CD14-positive monocyte (primary cell): ENCODE data around the gene TEX10. TPM values are rescaled to one million over a fixed set of nuclear protein-coding genes. Genes with fewer than 3 reads are reported as not detected.

Experiments
- DNase-seq, 3 donors: peaks; one replicate each; pipeline ENCODE4 v3.0.0-alpha.2; 2011 to 2022
- H2AFZ ChIP-seq: 2 replicates; pipeline ENCODE4 v1.6.0; 2012; ENCODE audit warnings: mild to moderate bottlenecking, low read depth, low read length, inconsistent platforms; ENCODE audit not compliant: insufficient read depth, poor library complexity, severe bottlenecking
- H3K27ac ChIP-seq, 2 donors: 1 replicate in 1 of 2; 2 replicates in 1 of 2; pipeline ENCODE4 v1.5.1; 2012 to 2013; ENCODE audit warnings: low read length in 2 of 2, control low read depth in 1 of 2, inconsistent platforms in 1 of 2, low read depth in 1 of 2, mild to moderate bottlenecking in 1 of 2
- H3K27me3 ChIP-seq, 2 donors: one replicate each; pipeline versions ENCODE4 v1.6.0 to v1.6.1; 2011 to 2013; ENCODE audit warnings: low read length in 2 of 2; ENCODE audit not compliant: control insufficient read depth in 2 of 2, insufficient read depth in 2 of 2
- H3K36me3 ChIP-seq, 2 donors: replicated peaks in 1 of 2; 1 replicate in 1 of 2; 2 replicates in 1 of 2; pipeline versions ENCODE4 v1.5.1 to v1.6.1; 2012 to 2013; ENCODE audit warnings: low read length in 2 of 2, control low read depth in 1 of 2, inconsistent platforms in 1 of 2, mild to moderate bottlenecking in 1 of 2; ENCODE audit not compliant: insufficient read depth in 2 of 2, control insufficient read depth in 1 of 2
- H3K4me1 ChIP-seq, 2 donors: 1 replicate in 1 of 2; 2 replicates in 1 of 2; pipeline versions ENCODE4 v1.5.1 to v1.6.1; 2012 to 2013; ENCODE audit warnings: low read length in 2 of 2, control low read depth in 1 of 2, inconsistent platforms in 1 of 2, mild to moderate bottlenecking in 1 of 2, moderate library complexity in 1 of 2; ENCODE audit not compliant: insufficient read depth in 2 of 2, control insufficient read depth in 1 of 2
- H3K4me2 ChIP-seq: replicated peaks from 2 replicates; pipeline ENCODE3; 2012; ENCODE audit warnings: low read length, moderate library complexity, mild to moderate bottlenecking; ENCODE audit not compliant: poor library complexity, severe bottlenecking; ENCODE audit errors: extremely low read depth
- H3K4me3 ChIP-seq, 3 experiments: fragments of 200-600 bp in 1 of 3; sonication (generic) in 1 of 3; replicated peaks in 1 of 3; 1 replicate in 2 of 3; 2 replicates in 1 of 3; pipeline ENCODE4 v1.5.1; 2011 to 2013; ENCODE audit warnings: low read length in 3 of 3, mild to moderate bottlenecking in 3 of 3, control low read depth in 2 of 3, low read depth in 2 of 3, inconsistent platforms in 1 of 3, moderate library complexity in 1 of 3
- H3K79me2 ChIP-seq: 2 replicates; pipeline ENCODE4 v1.6.0; 2012; ENCODE audit warnings: mild to moderate bottlenecking, control low read depth, inconsistent platforms, low read length, moderate library complexity; ENCODE audit not compliant: insufficient read depth
- H3K9ac ChIP-seq: 2 replicates; pipeline ENCODE4 v1.6.0; 2017; ENCODE audit warnings: low read length, mild to moderate bottlenecking; ENCODE audit not compliant: insufficient read depth, poor library complexity, severe bottlenecking
- H3K9me3 ChIP-seq, 2 donors: replicated peaks in 1 of 2; 1 replicate in 1 of 2; 2 replicates in 1 of 2; pipeline versions ENCODE4 v1.5.1 to v1.6.1; 2012 to 2013; ENCODE audit warnings: low read length in 2 of 2, control low read depth in 1 of 2; ENCODE audit not compliant: control insufficient read depth in 1 of 2, insufficient read depth in 1 of 2
- H4K20me1 ChIP-seq: 2 replicates; pipeline ENCODE4 v1.6.0; 2012; ENCODE audit warnings: mild to moderate bottlenecking, low read length, control low read depth, moderate library complexity; ENCODE audit not compliant: insufficient read depth
- H3K27ac Mint-ChIP-seq, 7 donors: one replicate each; pipeline ENCODE4 v1.8.0; 2020; ENCODE audit warnings: mild to moderate bottlenecking in 7 of 7, mixed read lengths in 7 of 7, moderate library complexity in 6 of 7, inconsistent platforms in 2 of 7
- H3K27me3 Mint-ChIP-seq, 3 donors: one replicate each; pipeline ENCODE4 v1.8.0; 2021 to 2022; ENCODE audit warnings: low read depth in 3 of 3, mild to moderate bottlenecking in 3 of 3, mixed read lengths in 3 of 3, moderate library complexity in 3 of 3, inconsistent platforms in 1 of 3
- H3K36me3 Mint-ChIP-seq, 2 donors: one replicate each; pipeline ENCODE4 v1.8.0; 2020; ENCODE audit warnings: mixed read lengths in 2 of 2, inconsistent platforms in 1 of 2, mild to moderate bottlenecking in 1 of 2
- H3K4me1 Mint-ChIP-seq: one replicate; pipeline ENCODE4 v1.8.0; 2020; ENCODE audit warnings: mild to moderate bottlenecking, mixed read lengths
- H3K4me3 Mint-ChIP-seq, 2 donors: one replicate each; pipeline ENCODE4 v1.8.0; 2020; ENCODE audit warnings: mild to moderate bottlenecking in 2 of 2, mixed read lengths in 2 of 2, moderate library complexity in 1 of 2
- H3K9me3 Mint-ChIP-seq, 7 donors: one replicate each; pipeline ENCODE4 v1.8.0; 2020 to 2022; ENCODE audit warnings: mixed read lengths in 7 of 7, mild to moderate bottlenecking in 6 of 7, moderate library complexity in 6 of 7, inconsistent platforms in 2 of 7
- WGBS: methylation state at CpG from one replicate; pipeline ENCODE4 v1.1.5; 2013; ENCODE audit warnings: missing lambda C conversion rate; ENCODE audit not compliant: insufficient coverage; 5-methylcytosine and 5-hydroxymethylcytosine counted together
- intact Hi-C, 2 donors: fragments of 100-400 bp; cut with micrococcal nuclease; formaldehyde crosslinking; loops; one replicate each; pipeline versions ENCODE4 v1.15.0 to v1.15.1; 2023
- polyA plus RNA-seq, 3 donors: library from polyadenylated mRNA; depleted of rRNA in 1 of 3; unstranded in 2 of 3; stranded (reverse) in 1 of 3; fragments of 300-500 nt in 2 of 3; fragments of >200 nt in 1 of 3; fragmentation: Illumina TruSeq in 2 of 3; gene quantifications; 1 replicate in 2 of 3; 2 replicates in 1 of 3; pipeline ENCODE4 v1.2.3, GENCODE V29; 2012 to 2021
- TF ChIP-seq, protein P1 (sequence below): fragments of 200-600 bp; IDR thresholded peaks from one replicate; pipeline ENCODE4 v1.8.0; 2022; ENCODE audit warnings: antibody characterized with exemption, mild to moderate bottlenecking

TEX10 gene
- polyA plus RNA-seq, 3 donors, result 3.8 to 6.4 (median 4.5) TPM

DNA sequence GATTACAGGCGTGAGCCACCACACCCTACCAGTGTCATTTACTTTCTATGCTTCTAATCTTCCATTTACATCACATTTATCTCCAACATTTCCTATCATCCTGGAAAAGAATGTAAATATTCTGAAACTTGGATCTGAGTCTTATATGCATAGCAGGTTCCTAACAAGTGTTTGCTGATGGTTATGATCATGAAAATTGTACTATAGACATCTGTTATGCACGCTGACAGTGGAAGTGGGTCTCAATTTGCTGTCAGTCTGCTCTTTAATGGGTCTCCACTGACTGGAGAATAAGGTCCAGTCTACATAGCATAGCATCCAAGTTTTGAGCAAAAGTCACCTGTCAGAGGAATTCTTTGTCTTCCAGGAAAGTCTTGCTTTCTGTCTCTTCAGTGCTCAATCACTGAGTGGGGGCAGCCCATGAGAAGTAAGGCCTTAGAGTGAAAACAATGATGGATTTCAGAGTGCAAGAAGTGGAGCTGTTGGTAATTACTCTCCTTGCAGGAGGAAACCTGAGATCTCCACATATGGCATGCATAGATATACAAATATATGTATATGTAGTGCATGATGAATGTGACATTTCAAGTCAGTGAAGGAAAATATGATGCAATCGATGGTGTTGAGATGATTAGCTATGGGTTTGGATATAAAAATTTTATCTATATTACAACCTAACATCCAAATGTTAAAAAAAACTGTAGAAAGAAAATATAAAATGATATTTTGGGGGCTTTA lies 45.0 kb upstream of the TEX10 start:
- H4K20me1 ChIP-seq, result no peaks in the 10 kb centered on the region
- no peak for DNase-seq
- Mint-ChIP-seq H3K36me3 (peaks cover 0 to 2% of the 10 kb centered on the region in 2 donors), H3K27ac (no peak overlapping the region), H3K27me3 (peaks cover 0 to 2% (median 0%) of the 10 kb centered on the region in 3 donors), H3K4me3 (no peak overlapping the region), H3K9me3 (peaks cover 3 to 6% (median 5%) of the 10 kb centered on the region in 7 donors), H3K4me1 (peaks cover 13% of the 10 kb centered on the region)
- WGBS, result 100% methylated on average over 1 of the region's 3 CpGs
- peaks cover 0 to 5% of the 10 kb centered on the region in 2 donors for H3K9me3 ChIP-seq
- H3K4me1 ChIP-seq, result peaks cover 12 to 13% of the 10 kb centered on the region in 2 donors
- H3K79me2 ChIP-seq, result no peaks in the 10 kb centered on the region
- TF ChIP-seq, protein P1, sequence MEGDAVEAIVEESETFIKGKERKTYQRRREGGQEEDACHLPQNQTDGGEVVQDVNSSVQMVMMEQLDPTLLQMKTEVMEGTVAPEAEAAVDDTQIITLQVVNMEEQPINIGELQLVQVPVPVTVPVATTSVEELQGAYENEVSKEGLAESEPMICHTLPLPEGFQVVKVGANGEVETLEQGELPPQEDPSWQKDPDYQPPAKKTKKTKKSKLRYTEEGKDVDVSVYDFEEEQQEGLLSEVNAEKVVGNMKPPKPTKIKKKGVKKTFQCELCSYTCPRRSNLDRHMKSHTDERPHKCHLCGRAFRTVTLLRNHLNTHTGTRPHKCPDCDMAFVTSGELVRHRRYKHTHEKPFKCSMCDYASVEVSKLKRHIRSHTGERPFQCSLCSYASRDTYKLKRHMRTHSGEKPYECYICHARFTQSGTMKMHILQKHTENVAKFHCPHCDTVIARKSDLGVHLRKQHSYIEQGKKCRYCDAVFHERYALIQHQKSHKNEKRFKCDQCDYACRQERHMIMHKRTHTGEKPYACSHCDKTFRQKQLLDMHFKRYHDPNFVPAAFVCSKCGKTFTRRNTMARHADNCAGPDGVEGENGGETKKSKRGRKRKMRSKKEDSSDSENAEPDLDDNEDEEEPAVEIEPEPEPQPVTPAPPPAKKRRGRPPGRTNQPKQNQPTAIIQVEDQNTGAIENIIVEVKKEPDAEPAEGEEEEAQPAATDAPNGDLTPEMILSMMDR, result no peak
- no peak overlapping the region for H3K4me3 ChIP-seq
- H3K27me3 ChIP-seq, result no peaks in the 10 kb centered on the region
- no peak overlapping the region for H3K9ac ChIP-seq
- H3K27ac ChIP-seq, result no peak overlapping the region
- H3K36me3 ChIP-seq, result no peaks in the 10 kb centered on the region
- intact Hi-C loops, result no loop called here
- H3K4me2 ChIP-seq, result no peak overlapping the region
- no peak overlapping the region for H2AFZ ChIP-seq

DNA sequence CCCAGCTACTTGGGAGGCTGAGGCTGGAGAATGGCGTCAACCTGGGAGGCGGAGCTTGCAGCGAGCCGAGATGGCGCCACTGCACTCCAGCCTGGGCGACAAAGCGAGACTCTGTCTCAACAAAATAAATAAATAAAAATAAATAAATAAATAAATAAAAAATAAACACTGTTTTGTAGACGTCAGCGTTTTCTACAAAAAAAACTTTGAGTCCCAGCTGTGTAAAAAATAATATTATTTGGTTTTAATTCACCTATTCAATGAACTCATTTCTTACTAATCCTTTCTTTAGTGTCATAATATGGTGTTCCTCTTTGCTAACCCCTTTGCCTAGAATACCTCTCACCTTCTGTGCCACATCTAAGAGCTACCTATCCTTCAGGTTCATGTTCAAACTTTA lies 44.0 kb upstream of the TEX10 start:
- Mint-ChIP-seq H3K36me3 (peaks cover 0 to 2% of the 10 kb centered on the region in 2 donors), H3K4me1 (peaks cover 13% of the 10 kb centered on the region), H3K4me3 (no peak overlapping the region), H3K27ac (no peak overlapping the region), H3K27me3 (peaks cover 0 to 2% (median 0%) of the 10 kb centered on the region in 3 donors), H3K9me3 (peaks cover 7 to 14% (median 10%) of the 10 kb centered on the region in 7 donors)
- H3K4me2 ChIP-seq, result no peak overlapping the region
- no peak for DNase-seq
- no peak overlapping the region for H3K4me3 ChIP-seq
- TF ChIP-seq, protein P1, result no peak
- H3K9me3 ChIP-seq, result peaks cover 0 to 6% of the 10 kb centered on the region in 2 donors
- no peak overlapping the region for H2AFZ ChIP-seq
- WGBS, result no CpG with 5 or more reads among the region's 9 CpGs
- H3K27me3 ChIP-seq, result no peaks in the 10 kb centered on the region
- H3K9ac ChIP-seq, result no peak overlapping the region
- no peak overlapping the region for H3K27ac ChIP-seq
- H3K36me3 ChIP-seq, result no peaks in the 10 kb centered on the region
- peaks cover 12 to 13% of the 10 kb centered on the region in 2 donors for H3K4me1 ChIP-seq
- intact Hi-C loops, result no loop called here
- no peaks in the 10 kb centered on the region for H3K79me2 ChIP-seq
- no peaks in the 10 kb centered on the region for H4K20me1 ChIP-seq
